ENCODE results near the gene INSL3. TPM values are rescaled to one million over a fixed set of nuclear protein-coding genes. Genes with fewer than 3 reads are reported as not detected.

Gene INSL3
- polyA plus RNA-seq, 1 donor (not counting 4 experiments of a cell fraction or from before 2014, with no cell fraction given): not detected

DNA sequence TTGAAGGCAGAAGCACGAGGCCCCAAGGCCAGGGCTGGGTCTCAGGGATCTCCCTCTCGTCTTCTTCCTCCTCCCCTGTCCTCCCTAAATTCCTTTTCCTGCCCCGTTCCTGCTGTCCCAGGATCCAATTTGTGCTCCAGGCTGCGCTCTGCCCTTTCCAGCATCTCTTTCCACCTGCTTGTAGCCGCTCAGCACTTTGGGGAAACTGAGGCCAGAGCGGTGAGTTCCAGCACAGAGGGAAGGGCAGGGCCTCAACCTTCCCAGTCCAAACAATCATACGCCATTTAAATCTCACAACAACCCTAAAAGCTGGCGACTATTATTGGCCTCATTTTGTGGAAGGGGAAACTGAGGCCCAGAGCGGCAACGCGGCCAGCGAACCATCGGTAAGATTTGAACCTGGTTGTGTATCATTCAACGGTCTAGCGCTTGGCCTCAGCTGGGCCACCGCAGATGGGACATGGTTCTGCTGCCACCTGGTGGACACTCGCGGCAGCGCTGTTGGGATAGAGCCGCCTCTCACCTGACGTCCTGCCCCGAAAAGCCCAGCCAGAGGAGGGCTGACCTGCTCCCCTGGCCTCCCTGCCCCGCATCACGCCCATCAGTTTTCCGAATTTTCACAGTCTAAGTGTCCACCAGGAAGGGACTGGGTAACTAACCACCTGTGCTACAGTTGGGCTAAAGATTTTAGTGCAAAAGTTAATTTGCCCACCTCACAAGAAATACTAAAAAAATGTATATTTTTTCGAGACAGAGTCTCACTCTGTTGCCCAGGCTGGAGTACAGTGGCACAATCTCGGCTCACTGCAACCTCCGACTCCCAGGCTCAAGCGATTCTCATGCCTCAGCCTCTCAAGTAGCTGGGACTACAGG lies 34.2 kb upstream of the INSL3 start:
- no peaks in the 10 kb centered on the region for H3K9me3 ChIP-seq (ENCODE audit: control insufficient read depth, low read depth, low read length)
- H2AFZ ChIP-seq (ENCODE audit: control insufficient read depth, low read length): no peak overlapping the region
- FAIRE-seq (peak; percentile 26), DNase-seq (ENCODE audit: low read depth, low spot score) (no peak)
- no peaks in the 10 kb centered on the region for H3K9me1 ChIP-seq (ENCODE audit: control insufficient read depth, extremely low read depth, insufficient read depth, low read length)
- no peak overlapping the region for H3K4me3 ChIP-seq (ENCODE audit: control insufficient read depth in 2 of 3, extremely low read depth in 1 of 3, insufficient read depth in 2 of 3, low read depth in 1 of 3, low read length in 3 of 3)
- peaks cover 0 to 6% of the 10 kb centered on the region in 2 experiments for H3K36me3 ChIP-seq (ENCODE audit: control insufficient read depth in 2 of 2, extremely low read depth in 1 of 2, insufficient read depth in 2 of 2, low read length in 2 of 2)
- no peaks in the 10 kb centered on the region for H3K27me3 ChIP-seq (ENCODE audit: control insufficient read depth, extremely low read depth, insufficient read depth, low read length)
- no peak overlapping the region for H3K27ac ChIP-seq (ENCODE audit: control insufficient read depth, insufficient read depth, low read length)
- peaks cover 6% of the 10 kb centered on the region for H3K4me1 ChIP-seq (ENCODE audit: control insufficient read depth, extremely low read depth, insufficient read depth, low read length)
- H3K4me2 ChIP-seq (ENCODE audit: control insufficient read depth, extremely low read depth, insufficient read depth, low read depth, low read length): no peak overlapping the region
- H4K20me1 ChIP-seq (ENCODE audit: control insufficient read depth, extremely low read depth, insufficient read depth, low read length): no peaks in the 10 kb centered on the region
- H3K9ac ChIP-seq (ENCODE audit: control insufficient read depth, extremely low read depth, insufficient read depth, low read length): no peak overlapping the region
- dilution Hi-C loops (cut with MboI; ENCODE audit: extremely low pct_ligation_motif_present, low sequenced_read_pairs): no loop called here
- no peak for TF ChIP-seq EZH2 (IDR thresholded peaks at IDR 0.05; ENCODE audit: low read length)
- TF ChIP-seq, protein P1, sequence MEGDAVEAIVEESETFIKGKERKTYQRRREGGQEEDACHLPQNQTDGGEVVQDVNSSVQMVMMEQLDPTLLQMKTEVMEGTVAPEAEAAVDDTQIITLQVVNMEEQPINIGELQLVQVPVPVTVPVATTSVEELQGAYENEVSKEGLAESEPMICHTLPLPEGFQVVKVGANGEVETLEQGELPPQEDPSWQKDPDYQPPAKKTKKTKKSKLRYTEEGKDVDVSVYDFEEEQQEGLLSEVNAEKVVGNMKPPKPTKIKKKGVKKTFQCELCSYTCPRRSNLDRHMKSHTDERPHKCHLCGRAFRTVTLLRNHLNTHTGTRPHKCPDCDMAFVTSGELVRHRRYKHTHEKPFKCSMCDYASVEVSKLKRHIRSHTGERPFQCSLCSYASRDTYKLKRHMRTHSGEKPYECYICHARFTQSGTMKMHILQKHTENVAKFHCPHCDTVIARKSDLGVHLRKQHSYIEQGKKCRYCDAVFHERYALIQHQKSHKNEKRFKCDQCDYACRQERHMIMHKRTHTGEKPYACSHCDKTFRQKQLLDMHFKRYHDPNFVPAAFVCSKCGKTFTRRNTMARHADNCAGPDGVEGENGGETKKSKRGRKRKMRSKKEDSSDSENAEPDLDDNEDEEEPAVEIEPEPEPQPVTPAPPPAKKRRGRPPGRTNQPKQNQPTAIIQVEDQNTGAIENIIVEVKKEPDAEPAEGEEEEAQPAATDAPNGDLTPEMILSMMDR (optimal IDR thresholded peaks at IDR 0.05 in 1 of 3, IDR thresholded peaks at IDR 0.05 in 1 of 3, conservative IDR thresholded peaks at IDR 0.05 in 1 of 3; ENCODE audit: extremely low read depth in 1 of 3, insufficient read depth in 2 of 3, low read length in 3 of 3): peak; percentile 96 to 99 (median 99)
- H3K79me2 ChIP-seq (ENCODE audit: control insufficient read depth, insufficient read depth, low read length): peaks cover 7% of the 10 kb centered on the region

DNA sequence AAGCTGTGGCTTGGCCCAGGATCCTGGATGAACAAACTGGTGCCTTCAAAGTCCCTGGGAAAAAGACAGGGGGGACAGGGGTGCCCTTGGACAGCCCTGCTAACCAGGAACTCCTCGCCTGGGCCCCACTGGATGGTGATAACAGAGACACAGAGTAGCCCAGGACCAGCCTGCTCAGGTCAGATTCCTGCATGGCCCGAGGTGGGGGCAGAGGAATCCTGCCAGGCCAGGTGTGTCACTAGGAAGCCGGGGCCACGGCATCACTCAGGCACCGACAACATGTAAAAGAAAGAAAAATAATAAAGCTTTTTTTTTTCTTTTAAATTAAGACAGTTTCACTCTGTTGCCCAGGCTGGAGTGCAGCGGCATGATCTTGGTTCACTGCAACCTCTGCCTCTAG lies 32.7 kb upstream of the INSL3 start:
- Histone ChIP-seq H3K79me2 (ENCODE audit: control insufficient read depth, insufficient read depth, low read length) (no peaks in the 10 kb centered on the region), H3K4me3 (ENCODE audit: control insufficient read depth in 2 of 3, extremely low read depth in 1 of 3, insufficient read depth in 2 of 3, low read depth in 1 of 3, low read length in 3 of 3) (no peak overlapping the region), H3K9ac (ENCODE audit: control insufficient read depth, extremely low read depth, insufficient read depth, low read length) (no peak overlapping the region), H2AFZ (ENCODE audit: control insufficient read depth, low read length) (no peak overlapping the region), H3K36me3 (ENCODE audit: control insufficient read depth in 2 of 2, extremely low read depth in 1 of 2, insufficient read depth in 2 of 2, low read length in 2 of 2) (no peaks in the 10 kb centered on the region), H3K27ac (ENCODE audit: control insufficient read depth, insufficient read depth, low read length) (no peak overlapping the region), H3K9me3 (ENCODE audit: control insufficient read depth, low read depth, low read length) (no peaks in the 10 kb centered on the region), H3K9me1 (ENCODE audit: control insufficient read depth, extremely low read depth, insufficient read depth, low read length) (peaks cover 3% of the 10 kb centered on the region), H4K20me1 (ENCODE audit: control insufficient read depth, extremely low read depth, insufficient read depth, low read length) (no peaks in the 10 kb centered on the region), H3K4me1 (ENCODE audit: control insufficient read depth, extremely low read depth, insufficient read depth, low read length) (peaks cover 11% of the 10 kb centered on the region), H3K27me3 (ENCODE audit: control insufficient read depth, extremely low read depth, insufficient read depth, low read length) (no peaks in the 10 kb centered on the region), H3K4me2 (ENCODE audit: control insufficient read depth, extremely low read depth, insufficient read depth, low read depth, low read length) (no peak overlapping the region)
- dilution Hi-C loops (cut with MboI; ENCODE audit: extremely low pct_ligation_motif_present, low sequenced_read_pairs): no loop called here
- TF ChIP-seq, protein P1 (optimal IDR thresholded peaks at IDR 0.05 in 1 of 3, IDR thresholded peaks at IDR 0.05 in 1 of 3, conservative IDR thresholded peaks at IDR 0.05 in 1 of 3; ENCODE audit: extremely low read depth in 1 of 3, insufficient read depth in 2 of 3, low read length in 3 of 3): no peak
- no peak for TF ChIP-seq EZH2 (IDR thresholded peaks at IDR 0.05; ENCODE audit: low read length)
- DNase-seq (ENCODE audit: low read depth, low spot score) (no peak), FAIRE-seq (no peak)
